Measurements from ENCODE around the gene TWNK. TPM values are rescaled to one million over a fixed set of nuclear protein-coding genes. Genes with fewer than 3 reads are reported as not detected.
A peak's percentile ranks its signal among the peaks of the same experiment; 100 is the strongest.

The TWNK gene
- total RNA-seq, 4 donors from 2014 or later: 8.2 to 19.8 (median 10.0) TPM

DNA sequence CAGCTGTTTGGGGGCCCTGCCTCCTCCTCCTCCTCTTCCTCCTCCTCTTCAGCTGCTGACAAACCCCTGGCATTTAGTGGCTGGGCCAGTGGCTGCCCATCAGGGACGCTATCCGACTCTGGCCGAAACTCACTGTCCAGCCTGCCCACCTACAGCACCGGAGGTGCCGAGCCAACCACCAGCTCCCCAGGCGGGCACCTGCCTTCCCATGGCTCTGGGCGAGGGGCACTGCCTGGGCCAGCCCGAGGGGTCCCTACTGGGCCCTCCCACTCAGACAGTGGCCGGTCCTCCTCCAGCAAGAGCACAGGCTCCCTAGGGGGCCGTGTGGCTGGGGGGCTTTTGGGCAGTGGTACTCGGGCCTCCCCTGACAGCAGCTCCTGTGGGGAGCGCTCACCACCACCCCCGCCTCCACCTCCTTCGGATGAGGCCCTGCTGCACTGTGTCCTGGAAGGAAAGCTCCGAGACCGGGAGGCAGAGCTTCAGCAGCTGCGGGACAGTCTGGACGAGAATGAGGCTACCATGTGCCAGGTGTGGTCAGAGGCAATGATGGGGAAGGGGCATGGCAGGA lies 16.4 kb downstream of the TWNK start:
- H3K27ac ChIP-seq: peak overlapping the region; percentile 95 to 100 (median 98)
- peaks cover 0 to 32% of the 10 kb centered on the region in 2 donors for H3K36me3 ChIP-seq
- intact Hi-C loops (cut with DNase I; ENCODE audit: low total_unique reads): no loop called here
- no peak overlapping the region for H3K4me3 ChIP-seq
- H3K4me1 ChIP-seq: peaks cover 37 to 56% of the 10 kb centered on the region in 2 donors
- in situ Hi-C loops (cut with MboI; ENCODE audit: low sequenced_read_pairs in 4 of 4): no loop called here
- H3K9me3 ChIP-seq: no peaks in the 10 kb centered on the region
- TF ChIP-seq POLR2A (IDR thresholded peaks at IDR 0.05) (no peak), CTCF (IDR thresholded peaks at IDR 0.05 in 4 of 5, conservative IDR thresholded peaks at IDR 0.05 in 1 of 5) (no peak)
- ATAC-seq (no peak), DNase-seq (no peak)
- H3K27me3 ChIP-seq: no peaks in the 10 kb centered on the region

DNA sequence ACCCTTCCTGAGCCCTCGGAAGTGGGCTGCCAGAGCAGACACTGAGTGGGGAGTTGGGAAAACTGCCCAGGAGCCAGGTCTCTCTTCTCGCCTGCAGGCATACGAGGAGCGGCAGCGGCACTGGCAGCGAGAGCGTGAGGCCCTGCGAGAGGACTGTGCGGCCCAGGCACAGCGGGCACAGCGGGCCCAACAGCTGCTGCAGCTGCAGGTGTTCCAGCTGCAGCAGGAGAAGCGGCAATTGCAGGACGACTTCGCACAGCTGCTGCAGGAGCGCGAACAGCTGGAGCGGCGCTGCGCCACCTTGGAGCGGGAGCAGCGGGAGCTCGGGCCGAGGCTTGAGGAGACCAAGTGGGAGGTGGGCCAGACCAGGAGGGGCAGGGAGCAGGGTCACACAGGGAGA lies 18.0 kb downstream of the TWNK start:
- peaks cover 0 to 32% of the 10 kb centered on the region in 2 donors for H3K36me3 ChIP-seq
- in situ Hi-C loops (cut with MboI; ENCODE audit: low sequenced_read_pairs in 4 of 4): no loop called here
- ATAC-seq (no peak), DNase-seq (no peak)
- TF ChIP-seq POLR2A (IDR thresholded peaks at IDR 0.05) (no peak), CTCF (IDR thresholded peaks at IDR 0.05 in 4 of 5, conservative IDR thresholded peaks at IDR 0.05 in 1 of 5) (no peak)
- peak overlapping the region in 3 of 4 donors; percentile 3 to 100 (median 52) for H3K27ac ChIP-seq
- H3K9me3 ChIP-seq: no peaks in the 10 kb centered on the region
- H3K4me1 ChIP-seq: peaks cover 35 to 48% of the 10 kb centered on the region in 2 donors
- no peaks in the 10 kb centered on the region for H3K27me3 ChIP-seq
- intact Hi-C loops (cut with DNase I; ENCODE audit: low total_unique reads): no loop called here
- no peak overlapping the region for H3K4me3 ChIP-seq

GRCh38 chr10:101005869-101006567 lies 18.7 kb downstream of the TWNK start:
- Histone ChIP-seq H3K36me3 (peaks cover 0 to 32% of the 10 kb centered on the region in 2 donors), H3K9me3 (no peaks in the 10 kb centered on the region), H3K4me1 (peaks cover 30 to 41% of the 10 kb centered on the region in 2 donors), H3K4me3 (no peak overlapping the region), H3K27ac (peak overlapping the region in 2 of 4 donors; percentile 50 to 100), H3K27me3 (no peaks in the 10 kb centered on the region)
- DNase-seq: no peak
- intact Hi-C loops (cut with DNase I; ENCODE audit: low total_unique reads) (no loop called here), in situ Hi-C loops (cut with MboI; ENCODE audit: low sequenced_read_pairs in 4 of 4) (no loop called here)
- no peak for ATAC-seq
- TF ChIP-seq POLR2A (IDR thresholded peaks at IDR 0.05): no peak
- TF ChIP-seq CTCF (IDR thresholded peaks at IDR 0.05 in 4 of 5, conservative IDR thresholded peaks at IDR 0.05 in 1 of 5): no peak

GRCh38 chr10:101006593-101007098 lies 19.3 kb downstream of the TWNK start:
- intact Hi-C loops (cut with DNase I; ENCODE audit: low total_unique reads) (no loop called here), in situ Hi-C loops (cut with MboI; ENCODE audit: low sequenced_read_pairs in 4 of 4) (no loop called here)
- no peak for DNase-seq
- no peaks in the 10 kb centered on the region for H3K27me3 ChIP-seq
- H3K4me1 ChIP-seq: peaks cover 23 to 36% of the 10 kb centered on the region in 2 donors
- H3K27ac ChIP-seq: peak overlapping the region in 3 of 4 donors; percentile 43 to 100 (median 50)
- no peak for TF ChIP-seq POLR2A (IDR thresholded peaks at IDR 0.05)
- TF ChIP-seq CTCF (IDR thresholded peaks at IDR 0.05 in 4 of 5, conservative IDR thresholded peaks at IDR 0.05 in 1 of 5): no peak
- no peak for ATAC-seq
- no peak overlapping the region for H3K4me3 ChIP-seq
- peaks cover 0 to 32% of the 10 kb centered on the region in 2 donors for H3K36me3 ChIP-seq
- no peaks in the 10 kb centered on the region for H3K9me3 ChIP-seq
